ACHN (cell line): ENCODE measurements around the gene FRMPD4.

Source experiments
- DNase-seq: peaks from one replicate; pipeline ENCODE4 v3.0.0-alpha.2; 2015
- in situ Hi-C: cut with HindIII; loops from 2 replicates; pipeline ENCODE4 v1.10.0; 2017; ENCODE audit warnings: low sequenced_read_pairs, low pct_ligation_motif_present, low pct_unique_long_range_greater_than_20kb

FRMPD4 gene

DNA sequence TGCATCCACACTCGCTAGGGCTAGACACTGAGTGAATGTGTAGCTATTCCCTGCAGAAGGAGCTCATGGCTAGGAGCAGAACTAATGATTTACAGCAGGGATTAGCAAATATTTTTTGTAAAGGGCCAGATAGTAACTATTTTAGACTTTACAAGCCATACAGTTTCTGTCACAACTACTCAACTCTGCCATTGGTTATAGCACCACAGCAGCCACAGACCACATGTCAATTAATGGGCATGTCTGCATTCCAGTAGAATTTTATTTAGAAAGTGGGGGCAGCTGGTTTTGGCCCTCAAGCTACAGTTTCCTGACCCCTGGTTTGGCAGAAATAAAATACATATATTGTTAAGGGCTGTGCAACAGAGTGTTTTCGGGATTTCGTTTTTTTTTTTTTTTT is 192.6 kb downstream of the FRMPD4 start:
- no peak for DNase-seq
- in situ Hi-C loops: no loop called here

DNA sequence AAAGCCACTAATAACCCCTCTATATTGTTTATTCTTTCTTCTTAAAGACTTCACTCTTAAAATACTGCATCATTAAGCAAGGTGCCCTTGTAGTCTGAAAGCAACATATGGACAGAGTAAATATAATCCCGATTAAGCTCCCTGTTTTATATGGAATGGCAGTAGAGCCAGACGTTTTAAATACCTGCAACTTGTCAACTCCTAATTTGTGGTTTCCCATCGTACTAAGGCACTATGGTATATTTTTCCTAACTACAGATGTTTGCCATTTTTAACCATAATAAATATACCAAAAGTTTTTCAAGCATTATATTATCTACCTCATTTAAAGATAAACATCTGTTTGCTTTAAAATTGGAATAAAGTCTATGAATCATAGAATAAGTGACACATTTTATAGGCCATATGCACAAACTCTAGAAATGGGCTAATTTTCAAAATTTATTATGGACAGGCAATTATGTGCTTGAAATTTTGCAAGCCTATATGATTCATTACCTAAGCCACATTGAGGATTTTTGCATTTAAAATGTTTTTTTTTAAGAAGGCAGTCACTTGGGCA is 194.6 kb downstream of the FRMPD4 start:
- in situ Hi-C loops: no loop called here

DNA sequence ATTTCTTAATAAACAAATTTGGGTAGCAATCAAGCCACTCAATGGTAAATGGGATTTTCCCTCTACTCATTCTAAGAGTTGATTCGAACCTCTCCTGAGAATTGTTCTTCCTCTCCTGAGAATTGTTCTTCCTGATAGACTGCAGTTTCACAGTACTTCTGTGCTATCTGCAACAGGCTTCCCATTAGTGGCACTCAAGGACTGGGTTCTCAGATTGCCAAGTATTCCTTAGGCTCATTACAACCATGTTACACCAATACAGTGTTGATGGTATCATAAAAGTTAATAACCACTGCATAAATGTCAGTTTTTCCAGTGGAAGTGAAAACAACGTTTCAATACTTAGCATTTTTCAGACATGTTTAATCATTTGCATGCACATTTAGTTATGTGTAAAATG is 201.6 kb downstream of the FRMPD4 start:
- DNase-seq: no peak

More for the DNA sequence above, 194.6 kb downstream of the FRMPD4 start:
- no peak for DNase-seq

DNA sequence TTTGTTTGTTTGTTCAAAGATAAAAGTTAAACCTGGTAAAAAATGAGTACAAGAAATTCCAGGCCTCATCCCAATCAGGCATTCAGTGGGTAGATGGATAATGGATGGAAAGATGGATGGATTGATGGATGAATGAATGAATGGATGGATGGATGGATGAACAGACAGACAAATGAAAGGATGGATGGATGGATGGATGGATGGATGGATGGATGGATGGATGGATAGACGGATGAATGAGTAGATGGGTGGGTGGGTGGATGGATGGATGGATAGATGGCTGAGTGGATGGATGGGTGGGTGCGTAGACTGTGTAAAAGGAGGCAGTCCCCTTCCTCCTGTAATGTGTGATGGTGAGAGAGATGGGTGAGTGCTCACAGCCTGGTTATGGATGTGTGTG is 206.7 kb downstream of the FRMPD4 start:
- in situ Hi-C loops: no loop called here

More for the DNA sequence above, 201.6 kb downstream of the FRMPD4 start:
- in situ Hi-C loops: no loop called here

DNA sequence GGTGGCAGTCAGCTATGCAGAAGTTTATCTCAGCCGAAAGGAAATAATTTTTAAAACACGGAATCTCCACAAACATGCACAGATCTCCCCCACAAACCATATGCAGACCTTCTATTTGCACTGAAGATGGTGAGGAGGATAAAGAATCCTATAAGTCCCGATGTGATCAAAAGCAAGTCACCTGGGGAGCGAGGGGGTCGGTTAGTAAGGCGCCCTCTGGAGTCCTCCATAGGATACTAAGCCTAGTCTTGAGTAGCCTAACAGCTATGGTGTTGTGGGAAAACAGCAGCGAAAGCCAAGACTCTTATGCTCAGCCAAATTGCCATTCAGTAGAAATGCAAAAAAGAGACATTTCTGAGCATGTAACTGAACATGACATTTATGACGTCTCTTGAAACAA is 210.9 kb downstream of the FRMPD4 start:
- in situ Hi-C loops: no loop called here
- DNase-seq: no peak

More for the DNA sequence above, 206.7 kb downstream of the FRMPD4 start:
- no peak for DNase-seq

DNA sequence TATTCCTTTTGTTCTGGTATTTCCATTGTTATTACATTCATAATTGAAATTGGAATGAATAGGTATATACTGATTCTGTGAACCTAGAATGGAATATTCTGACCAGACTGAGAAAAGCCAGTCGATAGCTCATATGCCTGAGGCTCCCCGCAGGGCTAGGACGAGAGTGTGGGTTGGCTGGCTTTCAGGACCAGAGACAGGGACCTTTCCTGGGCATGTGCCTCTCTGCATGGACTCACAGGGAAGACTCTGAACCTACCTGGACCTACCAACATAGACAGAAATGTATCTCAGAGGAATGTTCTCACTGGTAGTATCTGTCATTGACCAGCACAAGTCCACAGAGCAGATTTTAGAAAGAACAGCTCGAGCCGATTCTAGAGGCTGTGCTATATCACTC is 214.6 kb downstream of the FRMPD4 start:
- in situ Hi-C loops: no loop called here
- no peak for DNase-seq

DNA sequence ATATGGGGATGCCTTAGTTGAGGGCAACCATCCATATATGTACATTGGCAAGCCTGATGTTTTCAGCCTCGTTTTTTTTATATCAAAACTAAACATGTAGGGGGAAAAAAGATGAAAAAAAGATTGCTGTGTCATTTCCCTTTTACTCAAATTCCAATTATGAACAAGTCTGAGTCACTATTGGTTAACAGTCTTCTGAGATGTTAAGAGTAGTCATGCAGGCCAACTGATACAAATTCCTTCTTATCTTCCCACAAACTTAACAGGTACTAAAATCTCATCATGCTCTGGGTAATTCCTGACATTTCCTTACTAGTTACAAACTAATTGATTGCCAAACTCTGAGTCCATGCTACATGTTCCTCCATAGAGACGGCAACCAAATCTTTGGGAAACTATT is 222.1 kb downstream of the FRMPD4 start:
- in situ Hi-C loops: no loop called here
- no peak for DNase-seq

DNA sequence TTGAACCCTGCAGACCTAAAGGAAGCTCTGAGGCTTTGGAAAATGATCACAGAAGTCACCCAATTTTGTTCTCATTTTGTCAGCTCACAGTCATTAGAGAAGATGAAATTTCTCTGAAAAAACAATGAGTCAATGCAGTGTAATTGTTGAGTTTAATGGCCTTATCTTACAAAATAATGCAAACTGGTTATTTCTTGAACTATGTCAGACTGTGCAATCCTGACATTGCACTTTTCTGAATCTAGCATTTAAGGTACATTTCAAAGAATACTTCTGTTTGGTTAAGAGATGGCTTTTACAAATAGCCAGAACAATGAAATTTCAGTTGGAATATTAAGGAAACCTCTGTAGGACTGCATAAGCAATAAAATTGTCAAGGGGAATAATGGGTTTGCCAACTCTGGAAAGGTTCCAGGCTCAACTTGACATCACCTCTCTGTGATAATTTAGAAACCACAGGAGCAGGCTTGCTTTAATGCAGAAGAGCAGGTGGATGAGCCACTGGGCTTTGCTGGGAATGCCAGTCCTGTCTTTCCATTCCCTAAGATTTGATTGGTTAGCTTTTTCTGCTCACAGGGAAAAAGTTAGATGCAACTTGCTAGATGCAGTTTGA is 222.8 kb downstream of the FRMPD4 start:
- DNase-seq: no peak
- in situ Hi-C loops: no loop called here

DNA sequence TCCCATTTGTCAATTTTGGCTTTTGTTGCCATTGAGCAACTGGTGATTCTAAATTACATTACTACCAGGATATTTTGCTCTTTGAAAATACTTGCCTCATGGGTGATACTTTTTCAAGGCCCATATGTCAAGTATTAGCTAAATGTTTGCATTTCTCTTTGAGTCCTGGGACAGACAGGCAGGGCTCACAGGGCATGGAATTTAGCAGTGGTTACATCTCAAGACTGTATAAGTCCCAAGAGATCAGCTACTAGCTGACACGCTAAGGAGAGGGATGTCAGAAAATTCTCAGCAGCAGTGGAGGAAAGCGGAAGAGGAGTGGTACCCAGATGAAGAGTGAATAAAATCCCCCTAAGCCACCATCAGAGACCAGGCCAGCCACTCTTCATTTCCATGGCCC is 224.9 kb downstream of the FRMPD4 start:
- in situ Hi-C loops: no loop called here
- DNase-seq: no peak

DNA sequence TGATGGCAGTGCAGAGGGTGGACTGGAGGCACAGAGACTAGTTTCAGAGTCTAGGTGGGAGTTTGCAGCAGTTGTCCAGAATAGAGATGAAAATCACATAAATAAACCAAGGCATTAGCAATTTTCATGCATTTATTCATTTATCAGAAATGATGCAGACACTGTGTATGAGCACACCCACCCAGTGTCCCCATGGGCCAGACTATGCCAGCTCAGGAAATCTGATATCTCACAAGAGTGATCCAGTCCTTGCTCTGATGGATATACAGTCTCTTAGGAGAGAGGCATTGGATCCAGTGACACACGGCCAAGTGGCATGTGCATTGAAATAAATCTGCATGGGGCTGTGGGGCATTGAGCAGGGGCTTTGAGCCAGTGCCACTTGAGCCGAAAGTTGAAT is 228.2 kb downstream of the FRMPD4 start:
- no peak for DNase-seq
- in situ Hi-C loops: no loop called here

DNA sequence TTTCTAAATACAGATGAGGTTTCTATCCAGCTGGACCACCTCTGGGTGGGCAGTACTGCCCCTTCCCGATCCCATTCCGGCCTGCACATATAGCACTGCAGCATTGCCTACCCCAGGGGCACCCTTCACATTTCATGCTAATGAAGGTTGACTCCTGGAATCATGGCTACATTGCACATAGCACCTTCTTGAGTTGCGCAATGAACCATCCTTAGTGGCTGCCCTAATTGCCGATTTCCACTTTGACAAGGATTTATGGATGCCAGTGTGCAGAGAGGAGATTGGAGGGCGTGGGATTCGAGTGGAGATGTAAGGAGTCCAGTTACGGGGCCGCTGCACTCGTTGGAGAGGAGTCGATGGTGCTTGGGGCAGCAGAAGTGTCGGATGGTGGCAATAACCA is 229.0 kb downstream of the FRMPD4 start:
- DNase-seq: no peak
- in situ Hi-C loops: no loop called here

DNA sequence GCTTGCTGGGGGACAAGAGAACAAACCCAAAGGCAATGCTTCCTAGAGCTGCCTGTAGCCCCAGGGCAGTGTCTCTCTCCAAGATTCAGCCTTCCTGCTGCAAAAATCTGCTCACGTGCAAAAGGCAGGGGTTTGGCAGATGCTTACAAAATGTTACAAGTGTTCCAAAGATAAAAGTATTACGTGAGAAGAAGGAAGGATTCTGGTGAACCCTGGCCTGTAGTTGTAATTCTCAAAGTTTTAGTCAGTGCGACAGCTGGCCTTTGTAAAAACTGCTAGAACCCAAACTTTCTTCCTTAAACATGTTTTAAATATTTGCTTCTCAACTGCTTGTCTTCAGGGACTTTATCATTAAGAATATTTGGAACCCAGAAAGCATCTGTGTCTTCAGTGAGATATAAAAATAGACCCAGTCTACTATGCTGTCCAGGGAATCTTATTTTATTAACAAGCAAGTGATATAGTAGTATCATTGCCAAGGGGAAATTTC is 232.3 kb downstream of the FRMPD4 start:
- in situ Hi-C loops: no loop called here
- no peak for DNase-seq

DNA sequence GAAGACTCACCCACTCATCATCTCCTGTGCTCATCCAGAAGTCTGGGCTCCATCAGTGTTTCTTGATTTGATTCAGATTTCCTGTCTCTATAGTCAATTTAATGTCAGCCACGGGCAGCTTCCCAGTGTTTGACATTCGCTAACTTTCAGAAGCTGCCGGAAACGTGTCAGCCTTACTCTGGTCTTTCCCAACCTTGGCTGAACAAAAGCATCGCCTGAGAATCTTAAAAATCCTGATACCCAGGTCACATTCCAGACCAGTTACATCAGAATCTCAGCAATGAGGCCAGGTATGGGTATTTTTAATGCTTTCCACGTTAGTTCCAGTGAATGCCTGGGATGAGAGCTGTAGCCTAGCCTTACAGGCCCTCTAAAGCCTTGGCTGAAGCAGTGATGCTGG is 233.8 kb downstream of the FRMPD4 start:
- no peak for DNase-seq
- in situ Hi-C loops: no loop called here

DNA sequence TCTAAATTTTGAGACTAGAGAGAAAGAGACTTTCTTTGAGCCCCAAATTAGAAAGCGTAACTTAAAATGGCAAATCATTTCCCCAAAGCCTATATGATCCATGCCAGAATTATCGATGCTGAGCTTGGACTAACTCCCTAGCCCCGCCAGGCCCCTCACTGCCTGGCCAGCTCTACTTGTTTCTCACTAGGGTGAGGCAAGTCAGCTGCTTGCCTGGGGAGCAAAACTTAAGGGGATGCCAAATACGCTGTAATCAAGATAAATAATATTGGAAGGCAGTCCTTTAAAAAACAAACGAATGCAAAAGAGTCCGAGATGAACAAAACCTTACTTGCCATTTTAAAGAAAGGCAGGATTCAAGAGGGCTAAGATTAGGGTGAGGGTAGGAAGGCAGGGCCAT is 236.0 kb downstream of the FRMPD4 start:
- in situ Hi-C loops: no loop called here
- DNase-seq: no peak

DNA sequence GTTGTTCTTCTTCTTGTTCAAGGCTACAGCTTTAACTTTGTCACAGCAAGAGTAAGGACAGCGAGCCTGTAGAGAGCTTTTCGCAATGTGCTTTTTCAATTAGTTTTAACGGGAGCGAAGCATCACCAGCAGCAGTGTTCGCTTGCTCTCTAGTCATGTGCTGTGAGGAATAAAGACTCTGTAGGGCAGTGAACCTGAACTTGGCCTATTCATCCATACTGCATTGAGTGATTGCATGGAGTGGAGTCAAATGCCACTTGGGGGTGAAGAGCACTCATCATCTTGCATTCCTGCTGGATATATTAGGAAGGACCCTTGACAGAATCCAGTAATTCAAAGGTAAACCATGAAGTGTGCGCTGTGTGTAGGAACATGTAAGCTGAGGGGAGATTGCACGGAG is 240.0 kb downstream of the FRMPD4 start:
- in situ Hi-C loops: no loop called here

DNA sequence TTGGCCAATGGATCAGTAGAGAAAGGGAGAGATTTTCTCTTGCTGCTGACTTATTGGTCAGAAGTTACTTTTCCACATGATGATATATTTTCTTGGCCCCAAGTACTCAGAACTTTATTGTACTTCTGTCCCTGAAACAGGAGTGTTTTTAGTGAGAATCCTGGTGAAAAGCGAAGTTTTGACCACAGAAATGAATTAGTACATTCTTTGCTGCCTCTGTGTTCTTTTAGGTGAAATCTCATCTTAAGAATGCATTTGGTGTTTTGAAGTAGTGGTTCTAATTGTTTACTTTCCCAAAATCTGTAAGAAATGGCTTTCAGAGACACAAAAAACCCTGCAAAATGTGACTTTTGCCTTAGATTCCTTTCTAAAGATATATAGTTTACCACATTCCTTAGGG is 240.4 kb downstream of the FRMPD4 start:
- DNase-seq: no peak
- in situ Hi-C loops: no loop called here

More for the DNA sequence above, 240.0 kb downstream of the FRMPD4 start:
- no peak for DNase-seq

DNA sequence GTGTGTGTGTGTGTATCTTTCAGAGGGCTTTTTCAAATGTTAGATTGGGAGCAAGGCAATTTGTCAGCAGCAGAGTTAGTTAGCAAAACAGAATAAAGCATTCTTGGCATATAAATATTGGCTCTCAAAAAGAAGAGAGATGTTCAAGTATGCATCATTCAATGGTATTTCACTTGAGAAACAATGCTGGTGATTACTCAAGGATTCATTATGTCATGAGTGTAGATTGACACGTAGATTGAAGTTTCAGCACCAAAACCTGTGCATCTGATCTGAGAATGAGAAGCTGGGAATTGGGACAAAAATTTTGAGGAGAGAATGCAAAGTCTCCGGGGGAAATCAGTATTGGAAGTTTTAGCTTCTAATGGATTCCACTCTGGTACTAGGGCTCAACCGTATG is 241.4 kb downstream of the FRMPD4 start:
- in situ Hi-C loops: no loop called here
- no peak for DNase-seq

DNA sequence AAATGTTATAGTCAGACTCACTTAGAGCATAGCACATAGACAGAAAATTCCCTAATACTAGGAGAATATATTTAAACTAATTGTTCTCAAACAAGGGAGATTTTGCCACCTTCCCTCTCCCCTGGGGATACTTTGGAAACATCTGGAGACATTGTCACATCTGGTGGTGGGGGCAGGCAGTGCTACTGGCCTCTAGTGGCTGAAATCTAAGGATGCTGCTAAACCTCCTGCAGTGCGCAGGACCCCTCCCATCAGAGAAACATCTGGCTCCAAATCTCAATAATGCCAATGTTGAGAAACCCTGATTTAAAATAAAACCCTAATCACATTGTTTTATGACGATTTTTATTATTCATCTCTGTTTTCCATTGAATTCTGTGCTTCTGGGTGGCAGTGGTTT is 244.9 kb downstream of the FRMPD4 start:
- DNase-seq: no peak
- in situ Hi-C loops: no loop called here

DNA sequence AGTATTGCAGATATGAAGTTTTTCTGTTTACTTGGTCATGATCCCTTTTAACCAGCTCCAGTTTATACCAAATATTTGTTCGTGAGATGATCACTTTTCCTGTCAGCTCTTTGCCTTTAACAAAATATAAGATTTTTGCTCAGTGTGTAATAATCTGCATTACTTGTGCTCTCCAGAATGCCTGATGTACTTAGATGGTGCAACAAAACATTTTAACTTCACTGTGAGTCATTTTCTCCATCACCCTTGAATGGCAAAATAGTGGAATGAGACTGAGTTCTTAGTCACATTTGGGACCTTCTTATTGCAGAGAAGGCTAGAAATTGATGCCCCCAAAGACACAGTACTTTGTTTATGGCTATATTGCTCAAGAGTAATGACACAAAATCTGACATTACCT is 252.0 kb downstream of the FRMPD4 start:
- in situ Hi-C loops: no loop called here
- no peak for DNase-seq

DNA sequence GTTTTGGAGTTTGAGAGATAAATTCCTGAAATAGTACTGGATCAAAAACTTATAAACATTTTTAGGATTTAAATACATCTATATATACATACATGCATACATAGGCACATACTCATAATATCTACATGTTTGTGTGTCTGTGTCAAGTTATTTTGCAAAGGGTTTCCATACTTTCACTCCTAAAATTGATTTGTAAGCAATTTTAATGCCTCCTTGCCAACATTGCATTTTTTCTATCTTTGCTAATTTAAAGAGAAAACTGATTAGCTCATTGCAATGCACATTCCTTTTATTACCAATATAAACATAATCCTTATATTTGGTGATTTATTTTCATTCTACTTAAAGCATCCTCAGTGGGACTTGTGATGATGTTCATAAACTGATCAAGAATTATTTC is 258.3 kb downstream of the FRMPD4 start:
- DNase-seq: no peak
- in situ Hi-C loops: no loop called here

DNA sequence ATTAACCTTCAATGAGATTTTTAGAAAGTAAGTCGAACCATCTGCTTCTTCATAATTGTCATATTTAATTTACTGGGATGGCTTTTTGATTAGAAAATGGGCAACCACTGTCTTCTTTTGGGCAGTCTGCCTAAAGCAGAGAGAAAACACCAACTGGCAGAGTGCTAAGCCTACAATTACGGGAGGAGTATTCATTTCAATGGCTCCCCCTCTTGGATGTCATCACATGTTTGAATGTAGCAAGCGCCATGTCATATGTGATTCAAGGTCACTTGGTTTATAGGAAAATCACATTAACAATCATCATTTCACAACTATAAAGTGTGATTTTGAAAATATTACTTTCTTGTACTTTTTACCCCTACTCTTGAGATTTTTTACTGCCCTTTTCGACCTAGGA is 261.9 kb downstream of the FRMPD4 start:
- no peak for DNase-seq
- in situ Hi-C loops: no loop called here
